GM19463 (cell line): Measurements from ENCODE around the gene PC.
A peak's percentile ranks its signal among the peaks of the same experiment; 100 is the strongest.
"Not testable (repeated sequence)": the region's sequence is repeated elsewhere in the genome, so short reads cannot be mapped to it uniquely, and the experiment has no call there.

ENCODE experiments used
- ATAC-seq: cut with Tn5 transposase; IDR thresholded peaks from one replicate; pipeline ENCODE4 v1.9.1; 2021; ENCODE audit warnings: mild to moderate bottlenecking, moderate library complexity; ENCODE audit not compliant: unreplicated experiment

PC gene, protein sequence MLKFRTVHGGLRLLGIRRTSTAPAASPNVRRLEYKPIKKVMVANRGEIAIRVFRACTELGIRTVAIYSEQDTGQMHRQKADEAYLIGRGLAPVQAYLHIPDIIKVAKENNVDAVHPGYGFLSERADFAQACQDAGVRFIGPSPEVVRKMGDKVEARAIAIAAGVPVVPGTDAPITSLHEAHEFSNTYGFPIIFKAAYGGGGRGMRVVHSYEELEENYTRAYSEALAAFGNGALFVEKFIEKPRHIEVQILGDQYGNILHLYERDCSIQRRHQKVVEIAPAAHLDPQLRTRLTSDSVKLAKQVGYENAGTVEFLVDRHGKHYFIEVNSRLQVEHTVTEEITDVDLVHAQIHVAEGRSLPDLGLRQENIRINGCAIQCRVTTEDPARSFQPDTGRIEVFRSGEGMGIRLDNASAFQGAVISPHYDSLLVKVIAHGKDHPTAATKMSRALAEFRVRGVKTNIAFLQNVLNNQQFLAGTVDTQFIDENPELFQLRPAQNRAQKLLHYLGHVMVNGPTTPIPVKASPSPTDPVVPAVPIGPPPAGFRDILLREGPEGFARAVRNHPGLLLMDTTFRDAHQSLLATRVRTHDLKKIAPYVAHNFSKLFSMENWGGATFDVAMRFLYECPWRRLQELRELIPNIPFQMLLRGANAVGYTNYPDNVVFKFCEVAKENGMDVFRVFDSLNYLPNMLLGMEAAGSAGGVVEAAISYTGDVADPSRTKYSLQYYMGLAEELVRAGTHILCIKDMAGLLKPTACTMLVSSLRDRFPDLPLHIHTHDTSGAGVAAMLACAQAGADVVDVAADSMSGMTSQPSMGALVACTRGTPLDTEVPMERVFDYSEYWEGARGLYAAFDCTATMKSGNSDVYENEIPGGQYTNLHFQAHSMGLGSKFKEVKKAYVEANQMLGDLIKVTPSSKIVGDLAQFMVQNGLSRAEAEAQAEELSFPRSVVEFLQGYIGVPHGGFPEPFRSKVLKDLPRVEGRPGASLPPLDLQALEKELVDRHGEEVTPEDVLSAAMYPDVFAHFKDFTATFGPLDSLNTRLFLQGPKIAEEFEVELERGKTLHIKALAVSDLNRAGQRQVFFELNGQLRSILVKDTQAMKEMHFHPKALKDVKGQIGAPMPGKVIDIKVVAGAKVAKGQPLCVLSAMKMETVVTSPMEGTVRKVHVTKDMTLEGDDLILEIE

GRCh38 chr11:66958232-66958955 is at the start of gene PC:
Gene PC, minus strand, starts transcription at chr11:66958383. Its CDS starts 86,224 bp downstream, at chr11:66872159.
- ATAC-seq = peak; percentile 91

GRCh38 chr11:67007126-67007525 is 48.9 kb upstream of the PC start:
- ATAC-seq = no peak

DNA sequence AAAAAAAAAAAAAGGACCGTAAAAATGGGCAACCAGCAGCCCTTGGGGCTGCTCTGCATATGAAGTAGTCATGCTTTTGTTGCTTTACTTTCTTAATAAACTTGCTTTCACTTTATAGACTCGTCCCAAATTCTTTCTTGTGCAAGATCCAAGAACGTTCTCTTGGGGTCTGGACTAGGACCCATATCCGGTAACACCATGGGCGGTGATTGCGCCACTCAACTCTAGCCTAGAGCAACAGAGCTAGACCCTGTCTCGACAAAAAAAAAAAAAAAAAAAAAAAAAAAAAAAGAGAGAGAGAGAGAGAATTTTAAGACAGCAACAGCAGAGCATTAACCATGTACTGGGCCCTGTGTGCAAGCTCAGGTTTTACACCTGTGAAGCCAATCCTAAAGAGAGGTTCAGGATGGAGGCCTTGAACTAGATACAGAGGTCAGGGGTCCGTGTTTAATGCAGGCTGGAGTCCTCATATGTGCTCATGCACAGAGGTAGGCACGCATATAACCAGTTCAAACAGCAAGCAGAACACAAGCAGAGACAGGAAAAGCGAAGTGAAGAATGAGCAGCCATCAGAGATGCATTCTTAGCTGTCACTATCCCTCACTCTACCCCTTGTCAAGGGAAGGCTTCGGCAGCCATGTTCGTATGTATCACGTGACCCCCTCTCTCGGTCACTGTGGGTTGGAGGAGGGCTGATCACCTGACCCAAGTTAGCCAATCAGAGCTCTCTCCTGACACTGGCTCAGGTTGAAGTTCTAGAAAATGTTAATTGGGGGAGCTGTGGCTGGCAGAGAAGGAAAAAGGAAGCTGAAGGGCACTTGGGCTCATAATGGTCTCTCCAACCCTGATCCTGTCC is 48.1 kb upstream of the PC start:
- ATAC-seq = no peak

- ATAC-seq = not testable (repeated sequence)
Measured at GRCh38 chr11:67005200-67005599, 47.0 kb upstream of the PC start.

GRCh38 chr11:67002921-67003411 is 44.8 kb upstream of the PC start:
- no peak for ATAC-seq

DNA sequence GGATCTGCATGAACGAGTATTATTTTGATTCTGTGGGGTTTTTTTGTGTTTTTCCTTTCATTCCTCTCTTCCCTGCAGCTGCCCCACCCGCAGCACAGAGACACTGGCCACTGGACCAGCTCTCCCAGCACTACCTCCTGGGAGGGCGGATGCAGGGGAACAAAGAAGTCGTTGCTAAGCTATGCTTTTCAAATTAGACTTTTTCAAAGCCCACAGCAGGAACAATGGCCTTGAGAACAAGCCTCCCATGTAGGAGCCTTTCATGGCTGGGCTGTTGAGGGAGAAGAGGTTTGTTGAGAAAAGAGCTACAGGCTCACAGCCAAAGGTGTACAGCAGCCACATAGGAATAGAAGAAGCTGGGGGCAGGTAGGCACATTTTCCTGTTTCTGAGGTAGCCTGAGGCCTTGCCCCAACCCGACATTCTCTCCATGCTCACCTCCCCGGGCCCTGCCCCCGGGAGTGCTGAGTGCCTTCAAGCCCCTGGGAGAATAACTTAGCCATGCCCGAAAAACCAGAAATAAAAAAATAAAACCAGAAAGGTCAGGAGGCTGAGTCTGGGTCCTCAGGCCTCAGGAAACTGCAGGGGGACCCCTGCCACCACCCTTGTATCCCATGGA is 44.2 kb upstream of the PC start:
- no peak for ATAC-seq

DNA sequence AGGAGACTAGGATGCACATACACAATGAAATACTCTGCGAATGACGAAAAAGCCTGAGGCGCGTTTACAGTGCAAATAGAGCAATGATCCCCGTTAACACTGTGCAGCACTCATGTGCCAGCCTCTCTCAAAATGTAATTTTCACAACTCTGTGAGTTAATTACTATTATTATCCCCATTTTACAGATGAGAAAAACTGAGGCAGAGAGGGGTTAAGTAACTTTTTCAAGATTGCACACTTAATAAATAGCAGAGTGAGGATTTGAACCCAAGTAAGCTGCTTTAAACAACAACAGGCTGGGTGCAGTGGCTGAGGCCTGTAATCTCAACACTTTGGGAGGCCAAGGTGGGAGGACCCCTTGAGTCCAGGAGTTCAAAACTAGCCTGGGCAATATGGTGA is 43.1 kb upstream of the PC start:
- no peak for ATAC-seq

DNA sequence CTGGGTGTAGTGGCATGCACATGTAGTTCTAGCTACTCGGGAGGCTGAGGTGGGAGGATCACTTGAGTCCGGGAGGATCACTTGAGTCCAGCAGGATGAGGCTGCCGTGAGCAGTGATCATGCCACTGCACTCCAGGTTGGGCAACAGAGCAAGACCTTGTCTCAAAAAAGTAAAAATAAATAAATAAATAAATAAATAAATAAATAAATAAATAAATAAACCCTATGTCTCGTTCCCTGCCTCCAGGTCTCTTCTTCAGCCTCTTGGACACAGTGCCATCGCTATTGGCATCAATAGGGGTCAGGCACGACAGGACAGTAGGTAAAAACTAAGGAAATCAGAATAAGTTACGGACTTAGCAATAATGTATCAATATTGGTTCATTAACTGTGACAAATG is 41.4 kb upstream of the PC start:
- ATAC-seq = no peak

DNA sequence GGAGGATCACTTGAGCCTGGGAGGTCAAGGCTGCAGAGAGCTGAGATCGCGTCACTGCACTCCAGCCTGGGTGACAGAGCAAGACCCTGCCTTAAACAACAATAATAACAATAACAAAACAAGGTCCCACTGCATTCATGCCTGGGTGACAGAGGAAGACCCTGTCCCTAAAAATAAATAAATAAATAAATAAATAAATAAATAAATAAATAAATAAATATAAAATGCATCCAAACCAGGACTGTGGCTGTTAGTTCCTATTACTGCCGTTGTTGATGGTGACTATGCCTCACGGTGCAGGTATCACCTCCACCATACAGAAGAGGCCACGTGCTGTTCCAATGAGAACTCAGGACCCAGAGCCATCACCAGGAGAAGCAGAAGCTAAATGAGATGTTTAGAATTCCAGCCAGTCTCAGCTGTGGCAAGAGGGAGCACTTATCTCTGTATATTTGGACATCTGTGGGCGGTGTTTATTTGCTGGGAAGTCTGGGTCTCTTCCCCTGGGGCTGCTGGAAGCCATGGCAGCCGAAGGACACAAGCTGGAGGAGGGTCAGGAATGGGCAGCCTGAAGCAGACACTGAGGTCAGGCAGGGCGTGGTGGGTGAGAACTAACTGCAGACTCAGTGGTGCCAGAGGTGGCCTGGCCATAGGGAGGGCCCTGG is 38.6 kb upstream of the PC start:
- no peak for ATAC-seq

DNA sequence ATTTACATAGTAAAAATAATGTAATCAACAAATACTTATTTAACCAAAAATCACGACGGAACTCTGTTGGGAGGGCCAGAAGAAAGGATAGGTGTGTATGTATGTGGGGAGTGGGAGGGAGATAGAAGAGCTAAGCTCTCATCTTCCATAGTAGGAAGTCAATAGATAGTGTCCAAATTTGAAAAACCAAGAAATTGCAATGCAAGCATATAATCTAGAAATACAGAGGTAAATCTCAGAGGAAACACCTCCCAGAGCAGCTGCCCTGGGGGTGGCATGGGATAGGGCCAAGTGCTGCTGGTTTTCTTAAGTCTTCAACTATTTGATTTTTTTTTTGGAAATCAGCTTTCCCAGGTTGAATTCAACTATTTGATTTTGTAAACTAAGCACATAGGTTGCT is 33.9 kb upstream of the PC start:
- no peak for ATAC-seq

DNA sequence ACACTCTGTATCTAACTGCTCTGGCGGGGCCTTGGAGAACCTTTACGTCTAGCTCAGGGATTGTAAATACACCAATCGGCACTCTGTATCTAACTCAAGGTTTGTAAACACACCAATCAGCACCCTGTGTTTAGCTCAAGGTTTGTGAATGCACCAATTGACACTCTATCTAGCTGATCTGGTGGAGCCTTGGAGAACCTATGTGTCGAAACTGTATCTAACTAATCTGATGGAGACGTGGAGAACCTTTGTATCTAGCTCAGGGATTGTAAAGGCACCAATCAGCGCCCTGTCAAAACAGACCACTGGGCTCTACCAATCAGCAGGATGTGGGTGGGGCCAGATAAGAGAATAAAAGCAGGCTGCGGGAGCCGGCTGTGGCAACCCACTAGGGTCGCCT is 31.2 kb upstream of the PC start:
- not testable (repeated sequence) for ATAC-seq

DNA sequence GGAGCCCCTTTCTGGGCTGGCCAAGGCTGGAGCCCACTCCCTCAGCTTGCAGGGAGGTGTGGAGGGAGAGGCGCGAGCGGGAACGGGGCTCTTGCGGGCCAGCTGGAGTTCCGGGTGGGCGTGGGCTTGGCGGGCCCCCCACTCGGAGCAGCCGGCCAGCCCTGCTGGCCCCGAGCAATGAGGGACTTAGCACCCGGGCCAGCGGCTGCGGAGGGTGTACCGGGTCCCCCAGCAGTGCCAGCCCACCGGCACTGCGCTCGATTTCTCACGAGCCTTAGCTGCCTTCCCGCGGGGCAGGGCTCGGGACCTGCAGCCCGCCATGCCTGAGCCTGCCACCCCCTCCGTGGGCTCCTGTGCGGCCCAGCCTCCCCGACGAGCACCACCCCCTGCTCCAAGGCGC is 30.6 kb upstream of the PC start:
- not testable (repeated sequence) for ATAC-seq

DNA sequence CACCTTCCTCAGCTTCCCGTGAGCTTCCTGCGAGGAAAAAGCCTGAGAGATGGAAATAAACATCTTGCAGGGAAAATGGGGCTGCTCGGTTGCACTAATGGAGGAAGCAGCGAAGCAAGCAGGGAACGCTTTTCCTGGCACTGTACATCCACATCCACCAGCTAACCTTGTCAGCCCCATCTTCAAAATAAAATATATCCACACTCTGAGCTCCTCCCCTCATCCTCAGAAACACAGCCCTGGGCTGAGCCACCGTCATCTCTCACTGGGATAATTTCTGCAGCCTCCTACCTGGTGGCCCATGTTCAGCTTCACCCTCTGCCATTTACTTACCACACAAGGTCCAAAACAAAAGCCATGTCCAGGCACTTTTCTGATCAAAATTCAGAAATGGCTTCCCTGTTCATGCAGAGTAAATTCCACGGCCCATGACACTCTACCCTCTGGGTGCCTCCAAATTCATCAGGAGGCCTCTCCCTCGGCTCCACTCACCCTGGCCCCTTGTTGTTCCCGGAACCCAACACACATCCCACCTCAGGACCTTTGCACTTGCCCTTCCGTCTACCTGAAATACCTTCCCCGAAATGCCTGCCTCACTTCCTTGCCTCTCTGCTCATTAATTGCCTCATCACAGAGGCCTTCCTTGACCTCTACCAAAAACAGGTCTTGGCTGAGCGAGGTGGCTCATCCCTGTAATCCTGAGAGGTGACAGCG is 29.9 kb upstream of the PC start:
- no peak for ATAC-seq

DNA sequence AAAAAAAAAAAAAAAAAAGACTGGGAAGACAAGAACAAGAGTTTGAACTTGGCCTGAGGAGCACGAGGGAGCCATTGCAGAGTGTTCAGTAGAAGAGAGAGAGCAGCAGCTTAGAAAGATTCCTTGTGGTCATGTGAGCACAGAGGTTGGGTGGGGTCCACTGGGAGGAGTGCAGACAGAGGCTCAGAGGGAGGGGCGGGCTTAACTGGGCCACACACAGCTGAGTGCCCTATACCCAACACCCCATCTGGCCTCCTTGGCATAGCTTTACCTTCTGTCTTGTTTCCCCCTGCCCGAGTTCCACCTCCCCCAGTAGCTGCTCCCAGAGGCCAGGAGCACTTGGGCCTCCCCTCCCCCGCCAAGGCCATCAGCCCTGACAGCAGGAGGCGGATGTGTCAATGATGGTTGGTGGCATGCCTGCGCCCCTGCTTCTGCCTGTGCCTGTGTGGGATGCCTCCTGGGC is 29.0 kb upstream of the PC start:
- no peak for ATAC-seq

DNA sequence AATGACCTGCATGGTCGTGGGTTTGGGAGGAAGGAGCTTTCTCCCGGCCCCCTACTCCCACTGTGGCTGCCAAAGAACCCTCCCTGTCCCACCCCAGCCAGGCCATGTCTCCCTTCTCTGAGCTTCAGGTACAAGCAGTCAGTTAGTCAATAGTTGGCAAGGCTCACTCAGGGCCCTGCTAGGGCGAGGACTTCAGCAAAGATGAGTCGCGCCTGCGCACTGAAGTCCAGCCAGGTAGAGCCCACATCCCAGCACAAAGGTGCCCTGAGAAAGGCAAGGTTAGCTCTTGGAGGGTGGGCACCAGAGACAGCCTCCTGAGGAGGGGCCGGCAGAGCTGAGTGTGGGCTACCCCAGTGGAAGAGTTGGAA is 28.0 kb upstream of the PC start:
- no peak for ATAC-seq

DNA sequence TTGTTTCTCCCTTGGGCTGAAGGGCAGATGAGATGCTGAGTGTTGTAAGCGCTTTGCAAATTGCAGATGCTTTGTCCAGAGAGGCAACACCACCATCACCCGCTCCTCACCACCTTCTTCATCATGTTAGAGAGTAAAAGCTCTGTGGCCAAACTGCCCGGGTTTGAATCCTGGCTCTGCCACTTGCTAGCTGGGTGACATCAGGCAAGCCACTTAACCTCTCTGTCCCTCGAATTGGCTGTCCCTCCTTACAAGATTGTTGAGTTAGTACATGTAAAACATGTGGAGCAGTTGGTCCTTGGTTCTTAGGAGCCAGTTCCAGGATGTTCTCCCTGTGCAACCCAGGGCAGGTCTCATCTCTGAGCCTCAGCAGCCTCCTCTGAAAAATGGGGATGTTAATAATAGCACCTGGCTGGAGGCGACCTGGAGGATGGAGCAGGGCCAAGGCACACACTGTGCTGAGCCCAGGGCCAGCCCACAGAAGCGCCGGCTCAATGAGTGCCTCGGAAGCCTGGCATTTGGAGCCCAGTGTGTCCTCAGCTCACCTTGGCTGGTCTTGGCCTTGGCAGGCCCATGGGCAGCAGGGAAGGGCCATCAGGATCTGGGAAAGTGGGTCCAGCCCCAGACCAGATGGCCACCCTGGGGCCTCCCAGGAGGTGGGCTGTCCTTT is 27.5 kb upstream of the PC start:
- no peak for ATAC-seq

DNA sequence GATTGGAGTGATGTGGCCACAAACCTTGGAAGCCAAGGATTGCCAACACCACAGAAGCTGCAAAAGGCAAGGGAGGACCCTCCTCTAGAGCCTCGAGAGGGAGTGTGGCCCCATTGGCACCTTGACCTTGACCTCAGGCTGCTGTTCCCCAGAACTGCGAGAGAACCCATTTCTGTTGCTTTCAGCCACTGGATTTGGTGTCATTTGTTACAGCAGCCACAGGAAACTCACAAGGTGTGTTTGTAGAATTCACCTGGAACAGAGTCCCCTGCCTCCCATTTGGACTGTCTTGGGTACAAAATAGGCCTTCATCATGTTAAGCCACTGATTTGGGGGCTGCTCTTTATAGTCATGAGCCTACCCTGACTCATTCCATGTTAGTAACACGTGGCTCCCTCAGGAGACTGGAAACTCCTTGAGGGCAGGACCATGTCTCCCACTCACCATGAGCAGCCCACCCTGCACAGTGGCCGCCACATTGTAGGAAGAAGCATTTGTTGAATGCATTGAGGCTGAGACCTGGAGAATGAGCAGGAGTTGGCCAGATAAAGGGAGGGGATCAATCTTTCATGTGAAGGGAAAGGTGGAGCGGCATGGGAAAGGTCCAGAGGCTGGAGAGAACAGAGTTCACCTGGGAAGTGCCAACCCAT is 25.2 kb upstream of the PC start:
- ATAC-seq = no peak
